CD4-positive, alpha-beta T cell treated with Interleukin-12 subunit alpha and Interleukin-12 subunit beta, for 1 hour (primary cell): Measurements from ENCODE around the gene SYNJ2.
A peak's percentile ranks its signal among the peaks of the same experiment; 100 is the strongest.

Experiments
- DNase-seq: peaks from one replicate; pipeline ENCODE4 v3.0.0-alpha.2; 2020

SYNJ2 gene

DNA sequence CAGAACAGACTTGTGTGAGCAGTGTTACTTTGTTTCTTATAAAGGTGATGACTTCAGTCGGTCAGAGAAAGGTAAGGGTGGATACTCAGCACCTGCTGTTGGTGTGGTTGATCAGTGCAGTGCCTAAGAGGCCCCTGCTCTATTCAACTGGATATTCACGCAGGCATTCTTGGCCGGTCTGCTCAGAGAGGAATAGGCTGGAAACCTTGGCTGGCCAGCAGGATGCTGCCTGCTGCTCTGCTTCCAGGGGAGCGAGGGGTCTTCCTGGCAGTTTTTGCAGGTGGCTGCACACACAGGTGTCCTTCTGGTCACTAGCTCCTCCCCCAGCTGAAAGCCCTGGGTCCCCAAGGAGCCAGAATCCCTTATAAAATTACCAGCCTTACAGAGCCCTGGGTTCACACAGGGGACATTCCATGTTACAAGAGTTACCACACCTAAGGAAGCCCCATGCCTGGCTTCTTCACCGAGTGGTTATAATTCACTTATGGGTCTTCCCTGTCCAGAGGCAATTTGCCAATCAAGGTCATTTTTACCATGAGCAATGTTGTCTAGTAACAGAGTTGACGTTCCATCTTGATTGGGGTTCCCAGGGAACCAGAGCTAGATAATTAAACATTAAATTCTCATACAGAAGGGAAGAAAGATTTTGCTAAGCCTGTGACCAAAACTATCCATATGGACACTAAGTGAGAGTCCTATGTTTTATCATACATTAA lies 16.4 kb downstream of the SYNJ2 start:
- DNase-seq: no peak

DNA sequence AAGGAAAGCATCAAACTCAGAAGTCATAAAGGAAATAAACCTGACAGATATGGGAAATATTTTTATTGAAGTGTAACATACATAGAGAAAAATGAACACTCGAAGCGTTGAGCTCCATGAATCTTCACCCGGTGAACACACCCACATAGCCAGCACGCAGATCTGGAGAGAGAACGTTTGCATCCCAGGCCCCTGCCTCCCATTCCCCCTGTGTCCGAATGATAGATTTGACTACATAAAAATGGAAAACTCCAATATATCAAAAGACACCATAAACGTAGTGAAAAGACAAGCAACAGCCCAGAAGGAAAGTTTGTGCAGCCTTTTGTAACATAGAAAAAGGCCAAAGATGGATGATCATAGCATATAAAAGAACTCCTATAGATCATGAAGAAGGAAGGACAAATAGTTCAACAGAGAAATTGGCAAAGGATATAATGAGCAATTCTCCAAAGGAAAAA lies 17.1 kb downstream of the SYNJ2 start:
- DNase-seq: no peak

GRCh38 chr6:157999168-158000051 lies 17.7 kb downstream of the SYNJ2 start:
- no peak for DNase-seq

- DNase-seq: no peak
Observed at GRCh38 chr6:158000530-158001307, 19.1 kb downstream of the SYNJ2 start.

- DNase-seq: no peak
Observed at GRCh38 chr6:158002249-158002950, 20.7 kb downstream of the SYNJ2 start.

DNA sequence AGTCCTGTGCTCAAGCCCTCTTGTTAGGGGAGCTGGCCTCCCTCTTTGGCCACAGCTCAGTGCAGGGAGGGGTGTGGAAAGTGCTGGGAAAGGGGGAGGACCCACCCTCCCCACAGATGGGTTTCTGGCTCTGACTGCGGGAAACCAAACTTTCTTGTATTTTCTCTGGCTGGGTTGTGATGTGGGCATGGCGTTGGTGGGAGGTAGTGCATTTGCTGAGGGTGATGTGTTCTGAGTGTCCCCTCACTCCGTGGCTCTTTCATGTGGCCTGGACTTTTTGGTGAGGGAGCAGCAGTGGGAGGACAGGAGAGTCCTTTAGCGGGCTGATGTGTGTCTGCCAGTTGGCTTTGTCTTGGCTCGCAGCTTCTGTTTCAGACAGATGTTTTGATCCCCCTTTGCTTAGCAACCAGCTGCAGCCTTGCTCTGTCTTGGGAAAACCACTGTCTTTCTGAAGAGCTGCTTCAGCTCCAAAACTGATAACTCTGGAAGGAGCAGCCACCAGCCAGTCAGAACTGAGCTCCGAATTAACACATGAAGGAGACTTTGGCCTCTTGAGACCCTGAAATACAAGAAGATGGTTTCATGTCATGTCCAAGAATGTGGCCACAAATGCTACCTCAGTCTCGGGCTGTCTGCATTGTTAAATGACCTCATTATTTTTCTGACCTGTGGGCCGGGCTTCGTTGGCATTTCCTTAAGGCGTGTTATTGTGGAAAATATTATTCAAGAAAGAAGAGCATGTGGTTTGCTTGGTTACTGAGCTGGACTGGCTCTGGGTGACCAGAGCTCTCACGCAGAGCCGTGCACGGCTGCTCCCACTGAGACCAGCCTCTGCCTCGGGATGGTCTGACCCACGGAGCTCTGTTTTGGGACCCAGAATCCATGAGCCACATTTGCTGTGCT lies 21.5 kb downstream of the SYNJ2 start:
- DNase-seq: peak; percentile 22

DNA sequence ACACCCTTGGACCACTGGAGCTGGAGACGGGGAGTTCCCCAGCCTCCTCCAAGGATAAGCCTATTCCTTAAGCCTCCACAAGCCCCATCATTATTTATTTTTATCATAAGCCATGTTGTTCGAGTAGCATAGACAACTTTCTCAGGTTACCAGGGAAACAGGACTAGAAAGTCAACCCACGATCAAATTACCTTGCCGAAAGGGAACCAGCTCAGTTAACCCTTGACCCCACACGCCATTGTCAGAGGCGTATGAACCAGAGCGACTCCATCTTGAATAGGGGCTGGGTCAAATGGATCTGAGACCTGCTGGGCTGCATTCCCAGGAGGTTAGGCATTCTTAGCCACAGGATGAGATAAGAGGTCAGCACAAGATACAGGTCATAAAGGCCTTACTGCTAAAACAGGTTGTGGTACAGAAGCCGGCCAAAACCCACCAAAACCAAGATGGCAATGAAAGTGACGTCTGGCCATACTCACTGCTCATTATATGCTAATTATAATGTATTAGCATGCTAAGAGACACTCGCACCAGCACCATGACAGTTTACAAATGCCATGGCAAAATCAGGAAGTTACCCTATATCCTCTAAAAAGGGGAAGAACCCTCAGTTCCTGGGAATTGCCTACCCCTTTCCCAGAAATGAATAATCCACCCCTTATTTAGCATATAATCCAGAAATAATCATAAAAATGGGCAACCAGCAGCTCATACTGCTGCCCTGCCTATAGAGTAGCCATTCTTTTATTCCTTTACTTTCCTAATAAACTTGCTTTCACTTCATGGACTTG lies 22.4 kb downstream of the SYNJ2 start:
- no peak for DNase-seq

GRCh38 chr6:158004701-158005095 lies 23.0 kb downstream of the SYNJ2 start:
- no peak for DNase-seq

- DNase-seq: no peak
Observed at GRCh38 chr6:158005626-158006180, 24.0 kb downstream of the SYNJ2 start.

DNA sequence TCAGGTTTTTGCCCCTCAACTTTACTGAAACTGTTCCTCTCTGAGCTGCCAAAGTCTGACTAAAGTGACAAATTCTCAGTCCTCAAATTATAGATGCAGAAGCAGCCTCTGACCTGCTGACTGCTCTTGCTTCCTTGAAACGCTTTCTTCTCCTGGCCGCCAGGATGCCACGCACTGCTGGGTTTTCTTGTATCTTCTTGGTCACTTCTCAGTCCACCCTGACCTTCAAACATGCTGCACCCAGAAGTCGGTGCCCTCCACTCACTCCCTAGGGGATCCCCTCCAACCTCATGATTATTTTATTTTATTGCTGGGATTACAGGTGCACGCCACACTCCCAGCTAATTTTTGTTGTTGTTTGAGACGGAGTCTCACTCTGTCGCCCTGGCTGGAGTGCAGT lies 24.7 kb downstream of the SYNJ2 start:
- DNase-seq: no peak

DNA sequence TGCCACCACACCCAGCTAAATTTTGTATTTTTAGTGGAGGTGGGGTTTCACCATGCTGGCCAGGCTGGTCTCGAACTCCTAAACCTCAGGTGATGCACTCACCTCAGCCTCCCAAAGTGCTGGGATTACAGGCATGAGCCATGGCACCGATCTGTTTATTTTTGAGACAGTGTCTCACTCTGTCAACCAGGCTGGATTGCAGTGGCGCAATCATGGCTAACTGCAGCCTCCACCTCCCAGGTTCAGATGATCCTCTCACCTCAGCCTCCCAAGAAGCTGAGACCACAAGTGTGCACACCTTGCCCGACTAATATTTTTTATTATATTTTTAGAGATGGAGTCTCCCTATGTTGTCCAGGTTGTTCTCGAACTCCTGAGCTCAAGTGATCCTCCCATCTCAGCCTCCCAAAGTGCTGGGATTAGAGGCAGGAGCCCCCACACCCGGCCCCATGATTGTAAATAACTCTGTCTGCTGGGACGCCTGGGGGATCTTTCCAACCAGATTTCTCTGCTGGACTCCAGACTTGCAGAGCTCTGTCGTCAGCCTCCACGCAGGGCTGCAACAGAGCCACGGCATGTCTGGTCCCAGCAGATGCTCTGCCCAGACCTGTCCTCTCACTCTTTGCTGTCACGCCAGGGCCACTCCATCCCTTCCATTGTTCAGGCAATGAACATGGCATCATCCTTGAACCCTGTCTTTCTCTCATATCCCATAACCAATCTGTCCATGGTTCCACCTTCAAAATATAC lies 25.3 kb downstream of the SYNJ2 start:
- DNase-seq: no peak

DNA sequence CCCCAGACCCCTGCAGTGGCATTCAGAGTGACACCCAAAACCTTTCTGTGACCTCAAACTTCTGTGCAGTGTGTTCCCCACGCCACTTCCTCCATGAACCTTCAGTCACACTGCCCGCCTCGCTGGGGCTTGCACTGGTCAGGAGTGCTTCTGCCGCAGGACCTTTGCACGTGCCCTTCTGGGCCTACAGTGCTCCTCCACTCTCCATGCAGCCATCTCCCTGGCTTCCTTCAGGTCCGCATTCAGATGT lies 27.1 kb downstream of the SYNJ2 start:
- DNase-seq: no peak

GRCh38 chr6:158009114-158009891 lies 27.6 kb downstream of the SYNJ2 start:
- DNase-seq: peak; percentile 29

DNA sequence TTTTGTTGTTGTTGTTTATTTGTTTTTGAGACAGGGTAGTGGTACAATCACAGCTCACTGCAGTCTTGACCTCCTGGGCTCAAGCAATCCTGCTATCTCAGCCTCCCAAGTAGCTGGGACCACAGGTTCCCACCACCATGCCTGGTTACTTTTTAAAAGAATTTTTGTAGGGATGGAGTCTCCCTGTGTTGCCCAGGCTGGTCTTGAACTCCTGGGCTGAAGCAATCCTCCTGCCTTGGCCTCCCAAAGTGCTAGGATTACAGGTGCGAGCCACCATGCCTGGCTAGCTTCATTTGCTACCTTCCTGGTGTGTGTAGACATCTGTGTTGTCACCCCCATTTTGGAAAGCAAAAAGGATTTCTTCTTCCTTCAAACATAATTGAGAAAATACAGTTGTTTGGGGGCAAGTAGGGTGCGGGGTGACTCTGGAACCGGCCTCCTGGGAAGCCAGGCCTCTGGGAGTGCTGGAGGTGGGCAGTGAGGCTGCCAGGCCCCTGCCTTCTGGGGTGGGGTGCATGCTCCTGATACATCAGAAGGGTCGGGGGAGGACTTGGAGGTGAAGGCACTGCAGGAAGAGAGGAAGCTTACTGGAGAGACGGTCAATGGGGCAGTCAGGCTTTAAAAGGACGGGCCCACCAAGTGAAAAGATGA lies 28.4 kb downstream of the SYNJ2 start:
- no peak for DNase-seq

GRCh38 chr6:158010591-158011477 lies 29.2 kb downstream of the SYNJ2 start:
- DNase-seq: no peak

DNA sequence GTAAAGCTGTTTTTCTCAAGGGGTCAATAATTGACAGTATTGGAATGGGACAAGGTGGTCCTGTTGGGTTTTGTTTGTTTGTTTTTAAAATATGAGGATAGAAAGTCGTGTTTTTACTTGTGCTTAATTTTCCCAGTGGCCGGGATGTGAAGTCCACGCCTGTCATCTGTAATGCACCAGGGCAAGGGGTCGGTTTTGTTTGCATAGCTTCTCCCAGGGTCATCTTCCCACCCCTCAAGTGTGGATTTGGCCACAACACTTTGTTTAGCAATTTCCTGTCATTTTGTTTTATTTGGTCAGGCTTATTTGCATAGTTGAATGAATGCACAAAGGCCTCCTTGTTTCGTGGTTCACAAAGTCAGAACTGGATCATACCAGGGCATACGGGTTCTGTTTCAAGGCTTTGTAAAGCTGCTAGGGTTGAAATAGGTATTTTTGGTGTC lies 29.8 kb downstream of the SYNJ2 start:
- DNase-seq: no peak

- no peak for DNase-seq
Observed at GRCh38 chr6:158011980-158012566, 30.4 kb downstream of the SYNJ2 start.
